GM21528 (cell line): ENCODE data around the gene MRPS14.
"Not testable (repeated sequence)": the region's sequence is repeated elsewhere in the genome, so short reads cannot be mapped to it uniquely, and the experiment has no call there.

Experiments
- ATAC-seq: cut with Tn5 transposase; IDR thresholded peaks from one replicate; pipeline ENCODE4 v1.9.1; 2021; ENCODE audit warnings: mild to moderate bottlenecking, moderate library complexity; ENCODE audit not compliant: unreplicated experiment, low FRiP score

The MRPS14 gene

DNA sequence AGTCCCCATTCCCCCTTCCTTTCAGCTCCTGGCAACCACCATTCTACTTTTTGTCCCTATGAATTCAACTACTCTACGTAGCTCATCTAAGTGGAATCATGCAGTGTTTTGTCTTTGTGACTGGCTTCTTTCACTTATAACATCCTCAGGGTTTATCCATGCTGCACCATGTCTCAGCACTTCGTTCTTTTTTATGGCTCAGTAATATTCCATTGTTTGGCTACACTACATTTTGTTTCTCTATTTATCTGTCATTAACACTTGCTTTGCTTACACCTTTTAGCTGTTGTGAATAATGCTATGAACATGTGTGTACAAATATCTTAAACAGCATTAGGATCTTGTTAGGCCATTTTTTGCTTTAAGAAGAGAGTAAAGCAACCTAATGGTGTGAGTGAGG, 1.5 kb upstream of the MRPS14 start:
- ATAC-seq, result no peak

DNA sequence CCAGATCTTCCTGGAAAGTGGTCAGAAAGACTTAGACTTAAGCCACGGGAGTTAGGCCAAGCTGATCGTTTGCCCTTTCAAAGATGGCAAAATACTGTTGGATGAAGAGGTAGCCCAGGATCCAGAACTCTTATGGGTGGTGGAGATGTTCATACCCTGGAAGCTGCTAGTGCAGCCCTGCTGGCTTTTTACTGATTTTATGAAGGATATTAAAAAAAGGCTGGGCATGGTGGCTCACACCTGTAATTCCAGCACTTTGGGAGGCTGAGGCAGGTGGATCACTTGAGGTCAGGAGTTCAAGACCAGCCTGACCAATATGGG, 657 bp upstream of the MRPS14 start:
- not testable (repeated sequence) for ATAC-seq

DNA sequence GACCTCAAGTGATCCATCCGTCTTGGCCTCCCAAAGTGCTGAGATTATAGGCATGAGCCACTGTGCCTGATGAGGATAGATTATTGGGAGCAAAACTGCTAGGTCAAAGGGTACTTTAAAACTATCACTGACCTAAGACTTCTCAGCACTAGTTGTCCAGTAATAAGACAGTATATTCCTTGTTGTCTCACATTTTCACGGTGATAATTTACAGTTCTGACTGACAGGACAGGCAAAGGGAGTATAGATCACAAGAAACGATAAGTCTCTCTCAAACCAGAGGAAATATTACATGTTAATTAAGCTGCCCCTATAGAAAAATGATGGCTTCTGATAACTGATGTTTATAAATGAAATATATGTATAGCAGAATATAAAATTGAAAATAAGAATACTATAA, 3.7 kb downstream of the MRPS14 start:
- no peak for ATAC-seq

DNA sequence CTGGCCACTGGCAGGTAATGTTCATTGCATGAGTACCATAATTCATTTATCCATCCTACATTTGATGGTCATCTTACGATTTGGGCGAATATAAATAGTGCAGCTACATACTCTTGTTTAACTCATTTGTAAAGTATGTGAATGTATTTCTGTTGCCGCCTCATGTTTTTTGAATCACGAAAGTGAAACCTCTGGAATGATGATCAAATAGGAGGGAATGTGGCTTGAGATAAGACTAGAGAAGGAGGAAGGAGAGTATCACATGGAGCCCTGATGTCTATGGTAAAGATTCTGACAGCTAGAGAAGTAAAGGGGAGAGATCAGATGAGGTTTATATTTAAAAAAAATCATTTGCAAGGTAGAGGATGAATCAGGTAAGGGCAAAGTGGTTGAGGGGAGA, 8.0 kb downstream of the MRPS14 start:
- no peak for ATAC-seq

DNA sequence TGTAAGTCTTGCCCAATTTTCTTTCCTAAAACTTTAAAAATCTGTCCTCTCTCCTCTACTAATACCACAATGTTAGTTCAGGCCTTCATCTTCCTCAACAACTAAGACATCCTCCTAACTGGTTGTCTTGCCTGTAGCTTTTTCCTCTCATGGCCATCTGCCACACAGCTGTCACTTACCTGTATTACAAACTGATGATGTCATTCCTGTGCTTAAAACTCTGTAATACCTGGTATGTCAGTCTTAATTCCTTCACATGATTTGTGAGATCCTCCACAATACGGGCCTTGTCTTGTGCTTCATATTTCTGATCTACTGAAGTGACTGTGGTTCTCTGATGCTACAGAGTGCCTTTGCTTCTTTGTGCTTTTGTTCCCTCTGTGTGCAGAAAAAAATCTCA, 9.8 kb downstream of the MRPS14 start:
- no peak for ATAC-seq

DNA sequence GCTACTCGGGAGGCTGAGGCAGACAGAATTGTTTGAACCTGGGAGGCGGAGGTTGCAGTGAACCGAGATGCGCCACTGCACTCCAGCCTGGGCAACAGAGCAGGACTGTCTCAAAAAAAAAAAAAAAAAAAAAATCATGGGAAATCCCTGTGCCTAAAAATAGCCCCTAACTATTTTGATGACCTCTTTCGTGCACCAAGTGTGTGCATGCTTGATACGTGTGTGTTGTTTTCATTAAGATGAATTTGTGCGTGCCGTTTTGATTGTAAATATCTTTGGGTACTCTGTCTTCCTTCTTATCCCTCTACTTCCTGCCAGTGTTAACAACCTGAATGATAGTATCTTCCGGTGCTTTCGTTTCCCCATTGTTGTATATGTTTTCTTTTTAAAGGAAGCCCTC, 13.7 kb downstream of the MRPS14 start:
- ATAC-seq, result no peak

DNA sequence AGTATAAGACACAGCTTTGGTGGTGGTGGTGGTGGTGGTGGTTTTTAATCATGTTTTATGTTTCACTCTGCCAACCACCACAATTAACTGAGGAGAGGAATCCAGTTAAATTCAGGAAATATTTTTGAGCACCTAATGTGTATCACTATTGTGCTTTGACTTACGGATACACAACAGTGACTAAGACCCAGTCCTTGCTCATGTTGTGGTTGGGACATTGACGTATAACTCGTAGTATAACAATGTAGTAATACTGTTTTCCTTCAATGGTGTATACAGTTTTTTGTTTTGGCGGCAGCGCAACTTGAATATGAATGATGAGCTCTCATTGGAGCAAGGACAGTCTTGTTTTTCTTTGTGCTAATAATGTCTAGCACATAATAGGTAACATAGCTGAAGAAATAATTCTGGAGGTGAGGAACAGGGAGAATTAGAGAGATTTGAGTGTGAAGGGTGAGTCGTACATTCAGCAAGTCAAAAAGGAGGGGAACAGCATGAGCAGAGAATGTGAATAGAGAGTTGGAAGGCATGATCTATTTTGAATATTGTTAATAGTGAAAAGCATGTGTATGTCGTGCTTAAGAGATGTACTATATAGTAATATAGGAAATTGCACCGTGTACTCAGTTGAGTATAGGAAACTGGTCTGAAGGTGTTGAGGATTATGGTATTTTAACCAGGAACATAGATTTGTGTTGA, 18.0 kb downstream of the MRPS14 start:
- ATAC-seq, result no peak

DNA sequence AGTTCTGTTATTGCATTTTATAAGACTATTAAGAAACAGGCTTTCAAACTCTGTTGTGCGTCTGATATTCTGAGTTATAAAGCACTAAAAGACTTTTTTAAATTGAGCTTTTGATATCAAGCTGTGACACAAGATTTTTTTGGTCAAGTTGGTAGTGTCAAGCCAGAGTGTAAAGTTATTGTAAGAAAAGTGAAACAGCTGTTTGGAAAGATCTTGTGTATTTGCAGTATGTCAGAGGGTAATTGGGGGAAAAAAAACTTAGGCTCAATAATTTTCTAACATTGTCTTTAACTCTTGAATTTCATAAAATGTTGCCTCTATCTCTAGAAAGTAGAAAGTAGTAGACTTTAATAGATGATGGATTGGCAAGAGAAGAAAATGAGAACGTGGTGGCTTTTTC, 19.7 kb downstream of the MRPS14 start:
- no peak for ATAC-seq

DNA sequence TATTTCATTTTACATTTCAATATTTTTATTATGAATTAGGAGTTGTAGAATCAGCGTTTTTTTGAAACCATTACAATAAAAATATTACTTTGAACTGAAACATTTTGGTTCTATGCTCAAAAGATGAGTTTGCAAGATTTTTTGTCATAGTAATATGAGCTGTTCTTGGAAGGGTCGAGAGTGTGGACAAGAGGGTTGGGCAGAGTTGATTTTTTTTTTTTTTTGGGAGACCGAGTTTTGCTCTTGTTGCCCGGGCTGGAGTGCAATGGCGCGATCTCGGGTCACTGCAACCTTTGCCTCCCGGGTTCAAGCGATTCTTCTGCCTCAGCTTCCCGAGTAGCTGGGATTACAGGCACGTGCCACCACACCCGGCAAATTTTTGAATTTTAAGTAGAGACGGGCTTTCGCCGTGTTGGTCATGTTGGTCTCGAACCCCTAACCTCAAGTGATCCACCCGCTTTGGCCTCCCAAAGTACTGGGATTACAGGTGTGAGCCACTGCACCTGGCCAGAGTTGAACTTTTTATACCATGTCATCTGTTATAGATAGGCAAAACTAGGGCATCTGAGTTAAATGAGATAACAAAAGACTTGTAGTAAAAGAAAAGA, 20.2 kb downstream of the MRPS14 start:
- no peak for ATAC-seq

DNA sequence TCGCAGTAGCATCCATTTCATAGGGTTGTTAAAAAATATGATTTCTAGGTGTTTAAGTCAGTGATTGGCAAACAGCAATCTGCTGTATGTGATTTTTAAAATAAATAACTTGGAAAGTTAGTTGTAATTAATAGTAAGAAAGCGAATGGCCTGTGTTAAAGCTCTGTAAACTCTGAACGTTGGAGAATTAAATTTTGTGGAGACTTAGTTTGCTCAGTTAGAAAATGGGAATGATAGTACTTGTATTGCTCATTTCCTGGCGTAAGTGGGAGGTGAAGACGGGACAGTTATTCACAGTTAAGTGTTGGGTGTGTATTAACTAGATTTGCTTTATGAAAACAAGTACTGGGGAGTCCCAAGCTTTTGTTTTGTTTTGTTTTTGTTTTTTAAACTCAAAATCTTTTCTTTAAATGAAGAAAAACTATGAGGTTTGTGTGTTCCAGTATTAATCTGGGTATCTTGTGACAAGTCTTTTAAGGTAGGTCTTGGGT, 22.5 kb downstream of the MRPS14 start:
- no peak for ATAC-seq

DNA sequence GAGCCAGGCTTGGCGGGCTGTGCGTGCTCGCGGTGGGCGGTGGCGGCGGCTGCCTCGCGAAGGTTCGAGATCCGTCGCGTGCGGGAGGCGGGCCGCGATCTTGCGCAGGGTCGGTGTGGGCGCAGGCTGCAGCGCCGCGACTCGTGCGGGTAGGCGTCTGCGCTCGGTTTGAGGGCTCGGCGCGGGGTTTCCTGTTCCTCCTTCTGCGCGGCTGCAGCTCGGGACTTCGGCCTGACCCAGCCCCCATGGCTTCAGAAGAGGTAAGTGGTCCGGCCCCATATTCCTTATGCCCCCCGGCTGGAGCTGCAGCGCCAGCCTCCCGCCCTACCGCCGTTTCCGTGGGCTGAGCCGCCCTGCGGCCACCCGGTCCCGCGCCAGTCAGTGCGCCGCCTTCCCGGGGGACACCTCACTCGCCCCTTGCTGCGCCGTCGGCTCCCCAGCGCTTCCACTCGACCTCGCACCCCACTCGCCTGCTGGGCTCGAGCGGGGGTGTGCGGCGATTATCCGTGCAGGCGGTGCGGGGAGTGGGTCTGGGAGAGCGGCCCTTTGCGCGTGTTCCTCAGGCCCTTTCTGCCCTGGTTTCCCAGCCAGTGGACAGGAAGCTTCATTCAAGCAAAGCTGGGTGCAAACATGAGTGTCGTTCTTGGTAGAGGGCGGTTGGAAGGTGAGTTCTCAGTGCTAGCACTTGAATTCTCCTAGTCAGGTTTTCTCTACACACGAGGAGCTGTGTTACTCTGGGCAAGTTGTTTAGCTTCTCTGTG, 23.1 kb downstream of the MRPS14 start, which contains the start of gene CACYBP:
CACYBP (plus strand) TSS at position 12 of the 761 bp plus-strand sequence; CDS start at position 246, 234 bp downstream.
- ATAC-seq, result peak; percentile 1

DNA sequence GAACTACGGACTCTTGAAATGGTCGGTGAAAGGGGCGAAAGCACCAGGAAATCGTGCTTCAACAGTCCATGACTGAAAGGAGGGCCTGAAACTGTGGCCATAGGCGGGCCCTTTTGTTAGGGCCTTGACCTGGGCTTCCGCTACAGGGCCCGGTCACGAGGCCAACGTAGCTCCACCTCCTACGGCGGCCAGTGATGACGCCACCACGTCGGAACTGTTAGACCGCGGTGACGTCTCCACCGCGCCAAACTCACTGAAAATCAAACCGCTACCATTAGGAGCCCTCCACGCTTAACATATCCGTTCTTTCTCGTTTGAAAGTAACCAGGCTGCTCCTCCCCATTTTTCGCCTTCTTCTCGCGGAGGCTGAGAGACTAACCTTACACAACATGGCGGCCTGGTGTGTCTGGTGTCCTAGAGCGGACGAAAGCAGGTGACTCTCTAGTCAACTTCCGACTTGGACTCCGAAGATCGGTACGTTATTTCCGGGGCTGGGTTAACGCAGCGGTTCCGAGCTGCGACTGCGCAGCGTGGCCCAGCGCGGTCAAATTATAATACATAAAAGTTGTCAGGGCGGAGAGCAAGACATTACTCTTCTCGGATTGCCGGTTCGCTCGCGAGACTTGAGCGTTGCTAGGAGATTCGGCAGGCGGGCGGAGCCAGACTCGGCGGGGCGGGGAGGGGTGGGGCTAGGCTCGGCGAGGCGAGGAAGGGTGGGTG, 23.8 kb downstream of the MRPS14 start:
- peak; percentile 82 for ATAC-seq

DNA sequence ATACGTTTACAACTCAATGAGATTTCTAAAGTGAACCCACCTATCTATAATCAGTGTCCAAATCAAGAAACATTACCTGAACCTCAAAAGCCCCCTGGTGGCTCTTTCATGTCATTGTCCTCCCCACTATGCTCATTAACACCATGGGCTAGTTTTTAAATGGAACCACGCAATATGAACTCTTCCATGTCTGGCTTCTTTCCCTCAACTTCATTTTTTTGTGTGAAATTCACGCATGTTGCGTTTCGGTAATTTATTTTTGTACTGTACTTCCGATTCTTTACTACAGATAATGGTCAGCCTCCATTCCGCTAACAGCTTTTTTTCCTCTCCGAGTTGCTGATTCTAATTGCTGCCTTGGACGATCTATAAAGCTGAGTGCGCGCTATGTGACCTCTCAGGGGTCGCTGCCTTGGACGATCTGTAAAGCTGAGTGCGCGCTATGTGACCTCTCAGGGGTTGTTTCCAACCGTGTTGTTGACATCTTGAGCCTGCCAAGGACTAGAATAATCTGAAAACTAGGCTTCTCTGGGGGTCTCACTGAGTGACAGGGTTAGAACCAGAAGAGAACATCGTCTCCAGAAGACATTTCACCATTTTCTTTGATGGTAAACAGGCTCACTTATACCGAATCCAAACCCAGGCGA, 24.5 kb downstream of the MRPS14 start:
- ATAC-seq, result peak; percentile 4

DNA sequence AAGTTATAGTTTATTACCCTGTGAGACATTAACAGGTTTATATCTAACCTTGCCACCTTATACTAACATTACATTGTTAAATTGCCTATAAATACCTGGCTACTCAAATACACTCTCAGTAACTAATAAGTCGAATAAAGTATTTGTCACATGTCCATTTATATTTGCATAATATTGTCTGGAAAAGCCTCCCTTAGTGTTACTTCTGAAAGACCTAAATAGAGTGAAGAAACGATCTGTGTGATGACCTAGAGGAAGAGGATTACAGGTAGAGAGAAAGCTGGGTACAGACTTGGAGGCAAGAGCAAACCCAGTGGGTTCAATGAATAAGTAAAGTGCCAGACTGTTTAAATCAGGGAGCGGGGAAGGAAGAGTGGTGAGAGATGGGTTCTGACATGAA, 26.2 kb downstream of the MRPS14 start:
- ATAC-seq, result no peak

DNA sequence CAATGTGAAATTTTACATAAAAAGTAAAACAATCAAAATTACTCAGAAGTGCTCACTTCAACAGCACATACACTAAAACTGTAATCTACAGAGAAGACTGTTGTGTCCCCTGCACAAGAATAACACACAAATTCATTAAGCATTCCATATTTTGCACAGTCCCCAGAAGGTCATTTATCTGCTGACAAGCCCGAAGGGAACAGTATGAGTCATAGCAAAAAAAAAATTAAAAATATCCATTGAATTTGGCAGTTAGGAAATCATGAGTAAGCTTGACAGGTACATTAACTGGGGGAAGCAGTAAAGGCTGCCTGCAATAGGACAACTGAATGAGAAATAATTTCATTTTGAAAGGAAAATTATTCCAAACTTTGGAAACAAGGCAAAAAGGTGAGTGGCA, 26.7 kb downstream of the MRPS14 start:
- ATAC-seq, result no peak

DNA sequence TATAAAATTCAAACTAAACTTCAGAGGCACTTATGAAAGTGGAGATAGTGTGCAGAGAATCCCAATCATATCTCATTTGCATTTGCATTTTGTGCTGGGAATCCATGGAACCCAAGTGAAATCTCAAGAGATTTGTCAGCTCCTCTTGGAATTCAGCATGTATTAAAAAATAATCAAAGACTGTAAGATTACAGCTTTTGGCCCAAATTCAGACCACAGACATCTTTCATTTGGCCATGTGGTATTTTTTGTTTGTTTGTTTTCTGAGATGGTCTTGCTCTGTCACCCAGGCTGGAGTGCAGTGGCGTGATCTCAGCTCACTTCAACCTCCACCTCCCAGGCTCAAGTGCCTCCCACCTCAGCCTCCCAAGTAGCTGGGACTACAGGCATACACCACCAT, 27.3 kb downstream of the MRPS14 start:
- ATAC-seq, result no peak

DNA sequence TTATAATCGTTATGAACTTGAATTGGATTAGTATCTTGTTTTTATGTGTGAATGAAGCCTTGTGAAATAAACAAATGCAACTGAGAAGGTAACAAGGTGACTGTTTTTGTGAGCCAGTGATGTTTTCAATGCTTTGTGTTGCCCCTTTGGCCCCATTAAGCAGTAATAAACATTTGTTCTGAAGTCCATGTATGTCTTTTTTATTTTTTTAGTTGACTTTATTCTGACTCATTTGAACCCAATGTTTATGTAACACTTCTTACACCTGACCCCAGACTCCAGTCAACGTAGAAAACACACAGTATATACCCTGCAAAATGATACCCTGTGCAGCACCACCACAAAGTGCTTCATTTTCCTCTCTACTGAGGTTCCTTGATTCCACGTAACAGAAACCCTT, 28.1 kb downstream of the MRPS14 start:
- ATAC-seq, result no peak

DNA sequence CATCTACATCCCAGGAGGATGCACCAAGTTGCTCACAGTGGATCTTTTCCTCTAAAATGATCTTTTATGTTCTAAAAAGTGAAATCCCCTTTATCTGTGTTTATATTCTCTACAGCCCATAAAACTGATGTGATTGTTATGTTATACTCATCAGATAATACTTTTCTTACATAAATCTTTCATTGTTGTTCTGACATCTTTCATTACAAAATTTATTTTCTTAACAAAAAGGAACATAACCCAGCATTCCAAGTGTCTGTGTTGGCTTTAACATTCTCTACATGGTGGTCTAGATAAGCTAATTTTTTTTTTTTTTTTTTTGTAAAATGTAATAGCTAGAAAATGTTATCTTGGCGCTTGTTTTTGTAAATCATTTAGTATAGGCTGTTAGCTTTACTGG, 31.8 kb downstream of the MRPS14 start:
- ATAC-seq, result no peak

DNA sequence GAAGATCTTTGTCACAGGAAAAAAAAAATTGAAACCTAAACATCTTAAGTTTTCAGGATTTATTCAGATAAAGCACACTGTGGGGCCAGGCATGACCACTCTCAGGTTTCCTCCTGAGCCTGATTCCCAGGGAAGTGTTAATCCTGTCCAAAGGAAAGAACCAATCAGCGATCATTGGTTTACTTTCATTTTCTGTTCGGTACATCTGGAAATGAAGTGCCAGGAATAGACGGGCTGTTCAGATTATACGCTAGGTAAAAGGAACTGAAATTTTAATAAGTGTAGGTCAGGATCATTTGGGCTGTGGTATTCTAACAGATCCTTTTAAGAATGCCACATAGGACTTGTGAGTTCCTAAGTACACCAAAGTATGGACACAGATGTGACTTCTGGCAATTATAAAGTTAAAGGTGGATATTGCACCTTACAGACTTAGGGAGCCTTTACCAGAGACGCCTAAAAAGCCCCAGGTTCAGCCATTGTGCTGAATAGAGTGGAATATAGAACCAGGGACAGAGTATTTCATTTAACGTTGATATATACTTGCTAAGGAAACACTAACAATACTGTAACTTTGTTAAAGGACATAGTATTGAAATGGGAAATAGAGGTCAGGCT, 32.7 kb downstream of the MRPS14 start:
- no peak for ATAC-seq
